Suppressor macrophage treated with lipopolysaccharide for 4 hours (primary cell): ENCODE data around the gene MXD3.
A peak's percentile ranks its signal among the peaks of the same experiment; 100 is the strongest.

Source experiments
- DNase-seq: peaks from one replicate; pipeline ENCODE4 v3.0.0-alpha.2; 2020

Gene MXD3

GRCh38 chr5:177302354-177303110 lies 9.2 kb downstream of the MXD3 start:
- DNase-seq, result no peak

- DNase-seq, result no peak
Measured at GRCh38 chr5:177301503-177302165, 10.1 kb downstream of the MXD3 start.

GRCh38 chr5:177300951-177301350 lies 10.7 kb downstream of the MXD3 start:
- DNase-seq, result no peak

- DNase-seq, result peak; percentile 97
Measured at GRCh38 chr5:177300236-177300880, 11.3 kb downstream of the MXD3 start.

- DNase-seq, result no peak
Measured at GRCh38 chr5:177299697-177300096, 12.0 kb downstream of the MXD3 start.

- no peak for DNase-seq
Measured at GRCh38 chr5:177297922-177298321, 13.8 kb downstream of the MXD3 start.

- no peak for DNase-seq
Measured at GRCh38 chr5:177296581-177296980, 15.1 kb downstream of the MXD3 start.

- peak; percentile 56 for DNase-seq
Measured at GRCh38 chr5:177295924-177296323, 15.8 kb downstream of the MXD3 start.

GRCh38 chr5:177294632-177295031 lies 17.1 kb downstream of the MXD3 start:
- DNase-seq, result no peak

GRCh38 chr5:177293819-177294581 lies 17.7 kb downstream of the MXD3 start:
- DNase-seq, result no peak

GRCh38 chr5:177291735-177292134 lies 20.0 kb downstream of the MXD3 start:
- DNase-seq, result no peak

GRCh38 chr5:177290816-177291596 lies 20.7 kb downstream of the MXD3 start:
- DNase-seq, result no peak

GRCh38 chr5:177288191-177288590 lies 23.5 kb downstream of the MXD3 start:
- no peak for DNase-seq

- no peak for DNase-seq
Measured at GRCh38 chr5:177276886-177277285, 34.8 kb downstream of the MXD3 start.

GRCh38 chr5:177275883-177276282 lies 35.8 kb downstream of the MXD3 start:
- DNase-seq, result no peak

GRCh38 chr5:177271113-177271512 lies 40.6 kb downstream of the MXD3 start:
- no peak for DNase-seq

- DNase-seq, result no peak
Measured at GRCh38 chr5:177270653-177271052, 41.0 kb downstream of the MXD3 start.

- no peak for DNase-seq
Measured at GRCh38 chr5:177269976-177270375, 41.7 kb downstream of the MXD3 start.

GRCh38 chr5:177269232-177269895 lies 42.3 kb downstream of the MXD3 start:
- DNase-seq, result no peak

GRCh38 chr5:177265395-177265794 lies 46.3 kb downstream of the MXD3 start:
- no peak for DNase-seq

- DNase-seq, result no peak
Measured at GRCh38 chr5:177264178-177264577, 47.5 kb downstream of the MXD3 start.

GRCh38 chr5:177261510-177261909 lies 50.2 kb downstream of the MXD3 start:
- no peak for DNase-seq
